ENCODE measurements around the gene KATNAL2.
"Not testable (repeated sequence)": the region's sequence is repeated elsewhere in the genome, so short reads cannot be mapped to it uniquely, and the experiment has no call there.

The KATNAL2 gene

GRCh38 chr18:47032945-47033344, 115.5 kb downstream of the KATNAL2 start:
- in situ Hi-C loops (cut with MboI; ENCODE audit: low sequenced_read_pairs), result no loop called here

GRCh38 chr18:47034591-47034990, 117.2 kb downstream of the KATNAL2 start:
- in situ Hi-C loops (cut with MboI; ENCODE audit: low sequenced_read_pairs), result not testable (repeated sequence)

- in situ Hi-C loops (cut with MboI; ENCODE audit: low sequenced_read_pairs), result no loop called here
Measured at GRCh38 chr18:47035156-47035671, 117.8 kb downstream of the KATNAL2 start, which contains the start of gene ELOA2. ELOA2 (minus strand) TSS chr18:47035621; CDS start chr18:47035264, 357 bp downstream.

- in situ Hi-C loops (cut with MboI; ENCODE audit: low sequenced_read_pairs), result no loop called here
Measured at GRCh38 chr18:47036298-47036874, 119.0 kb downstream of the KATNAL2 start.

- in situ Hi-C loops (cut with MboI; ENCODE audit: low sequenced_read_pairs), result no loop called here
Measured at GRCh38 chr18:47036927-47037578, 119.7 kb downstream of the KATNAL2 start.

GRCh38 chr18:47040982-47041381, 123.6 kb downstream of the KATNAL2 start:
- in situ Hi-C loops (cut with MboI; ENCODE audit: low sequenced_read_pairs), result no loop called here

- in situ Hi-C loops (cut with MboI; ENCODE audit: low sequenced_read_pairs), result no loop called here
Measured at GRCh38 chr18:47050468-47050867, 133.1 kb downstream of the KATNAL2 start.

- in situ Hi-C loops (cut with MboI; ENCODE audit: low sequenced_read_pairs), result no loop called here
Measured at GRCh38 chr18:47054369-47054768, 137.0 kb downstream of the KATNAL2 start.

GRCh38 chr18:47062471-47062870, 145.1 kb downstream of the KATNAL2 start:
- in situ Hi-C loops (cut with MboI; ENCODE audit: low sequenced_read_pairs), result no loop called here

GRCh38 chr18:47063096-47063495, 145.7 kb downstream of the KATNAL2 start:
- in situ Hi-C loops (cut with MboI; ENCODE audit: low sequenced_read_pairs), result no loop called here

- in situ Hi-C loops (cut with MboI; ENCODE audit: low sequenced_read_pairs), result no loop called here
Measured at GRCh38 chr18:47067648-47068047, 150.2 kb downstream of the KATNAL2 start.

GRCh38 chr18:47075098-47075883, 157.9 kb downstream of the KATNAL2 start:
- in situ Hi-C loops (cut with MboI; ENCODE audit: low sequenced_read_pairs), result no loop called here

- in situ Hi-C loops (cut with MboI; ENCODE audit: low sequenced_read_pairs), result no loop called here
Measured at GRCh38 chr18:47077111-47077510, 159.7 kb downstream of the KATNAL2 start.

GRCh38 chr18:47080872-47081271, 163.5 kb downstream of the KATNAL2 start:
- in situ Hi-C loops (cut with MboI; ENCODE audit: low sequenced_read_pairs), result no loop called here

- in situ Hi-C loops (cut with MboI; ENCODE audit: low sequenced_read_pairs), result no loop called here
Measured at GRCh38 chr18:47081578-47081977, 164.2 kb downstream of the KATNAL2 start.

- in situ Hi-C loops (cut with MboI; ENCODE audit: low sequenced_read_pairs), result no loop called here
Measured at GRCh38 chr18:47087676-47088075, 170.3 kb downstream of the KATNAL2 start.

- in situ Hi-C loops (cut with MboI; ENCODE audit: low sequenced_read_pairs), result no loop called here
Measured at GRCh38 chr18:47095810-47096209, 178.4 kb downstream of the KATNAL2 start.

- in situ Hi-C loops (cut with MboI; ENCODE audit: low sequenced_read_pairs), result no loop called here
Measured at GRCh38 chr18:47100212-47100831, 182.9 kb downstream of the KATNAL2 start.

- in situ Hi-C loops (cut with MboI; ENCODE audit: low sequenced_read_pairs), result no loop called here
Measured at GRCh38 chr18:47108373-47108772, 191.0 kb downstream of the KATNAL2 start.

- in situ Hi-C loops (cut with MboI; ENCODE audit: low sequenced_read_pairs), result no loop called here
Measured at GRCh38 chr18:47108998-47109405, 191.6 kb downstream of the KATNAL2 start.

GRCh38 chr18:47109720-47110119, 192.3 kb downstream of the KATNAL2 start:
- in situ Hi-C loops (cut with MboI; ENCODE audit: low sequenced_read_pairs), result no loop called here
